A673 (cell line): ENCODE results near the gene RNF38. TPM values are rescaled to one million over a fixed set of nuclear protein-coding genes. Genes with fewer than 3 reads are reported as not detected.

Experiments used
- BruUV-seq: library from RNA; stranded (reverse); fragments of 400-500 nt; replicated peaks from 2 replicates; lab custom pipeline; 2021; lab: Mats Ljungman, UMichigan
- CTCF ChIA-PET: fragments of 300-600 bp; sonication (Branson Sonifier 250); formaldehyde crosslinking; loops from one replicate; lab custom pipeline; 2022; ENCODE audit warnings: antibody characterized with exemption; lab: Charles Lee
- POLR2A ChIA-PET: fragments of 300-600 bp; sonication (Branson Sonifier 250); formaldehyde crosslinking; loops from one replicate; lab custom pipeline; 2022; ENCODE audit warnings: antibody characterized with exemption; ENCODE audit not compliant: low non-redundant PET; lab: Charles Lee
- DNase-seq: peaks from one replicate; pipeline ENCODE4 v3.0.0-alpha.2; 2015; ENCODE audit warnings: low spot score
- H3K27ac ChIP-seq: fragments of 200-600 bp; sonication (generic); 2 replicates; pipeline ENCODE4 v1.5.1; 2016; ENCODE audit warnings: mixed run types, low read depth, mild to moderate bottlenecking, mixed read lengths, antibody characterized with exemption, low read length; ENCODE audit not compliant: poor library complexity, severe bottlenecking
- H3K27me3 ChIP-seq: fragments of 200-600 bp; sonication (generic); replicated peaks from 2 replicates; pipeline ENCODE4 v1.6.1; 2017; ENCODE audit warnings: mixed run types, low read depth, mild to moderate bottlenecking, mixed read lengths, antibody characterized with exemption, low read length; ENCODE audit not compliant: insufficient read depth, poor library complexity
- H3K36me3 ChIP-seq: fragments of 200-600 bp; sonication (generic); 2 replicates; pipeline ENCODE4 v1.6.1; 2016; ENCODE audit warnings: mixed run types, mild to moderate bottlenecking, mixed read lengths, antibody characterized with exemption, low read length; ENCODE audit not compliant: insufficient read depth, poor library complexity, severe bottlenecking
- H3K4me1 ChIP-seq: fragments of 200-600 bp; sonication (generic); 2 replicates; pipeline ENCODE4 v1.6.1; 2017; ENCODE audit warnings: mixed run types, mild to moderate bottlenecking, mixed read lengths, antibody characterized with exemption, low read length; ENCODE audit not compliant: insufficient read depth, poor library complexity, severe bottlenecking
- H3K4me3 ChIP-seq: fragments of 200-600 bp; sonication (generic); 2 replicates; pipeline ENCODE4 v1.5.1; 2016; ENCODE audit warnings: low read depth, mixed run types, mild to moderate bottlenecking, mixed read lengths, low read length; ENCODE audit not compliant: poor library complexity, severe bottlenecking
- H3K9me3 ChIP-seq: fragments of 200-600 bp; sonication (generic); 2 replicates; pipeline ENCODE4 v1.6.1; 2016; ENCODE audit warnings: mixed run types, low read depth, mild to moderate bottlenecking, mixed read lengths, antibody characterized with exemption, low read length; ENCODE audit not compliant: poor library complexity, severe bottlenecking
- CTCF ChIP-seq: fragments of 300-800, 200-600 bp; sonication (generic); conservative IDR thresholded peaks from 2 replicates; pipeline ENCODE4 v1.5.1; 2017; ENCODE audit warnings: low read depth, mild to moderate bottlenecking, antibody characterized with exemption, low read length, moderate library complexity, mixed read lengths
- EZH2 ChIP-seq: fragments of 200-600 bp; sonication (generic); IDR thresholded peaks from 2 replicates; pipeline ENCODE4 v1.6.1; 2017; ENCODE audit warnings: borderline replicate concordance, low read depth, mild to moderate bottlenecking, mixed read lengths, antibody characterized with exemption, low read length; ENCODE audit not compliant: poor library complexity, severe bottlenecking
- intact Hi-C: fragments of 100-400 bp; cut with micrococcal nuclease; formaldehyde crosslinking; loops from one replicate; pipeline ENCODE4 v1.10.0; 2022; ENCODE audit not compliant: unreplicated experiment
- total RNA-seq: library from RNA; stranded (reverse); gene quantifications from 2 replicates; pipeline ENCODE4 v1.2.3, GENCODE V29; 2021

RNF38 gene
- total RNA-seq, 1 experiment from 2014 or later, result 26.6 TPM

GRCh38 chr9:36445800-36446361, 45.8 kb upstream of the RNF38 start:
- Histone ChIP-seq H3K27ac (no peak overlapping the region), H3K27me3 (no peaks in the 10 kb centered on the region), H3K4me1 (peaks cover 15% of the 10 kb centered on the region), H3K36me3 (no peaks in the 10 kb centered on the region), H3K4me3 (no peak overlapping the region), H3K9me3 (no peaks in the 10 kb centered on the region)
- ChIA-PET CTCF (no interaction called here), POLR2A (no interaction called here)
- intact Hi-C loops, result no loop called here
- TF ChIP-seq CTCF (no peak), EZH2 (no peak)
- no TSS peak for BruUV-seq
- DNase-seq, result no peak

GRCh38 chr9:36444203-36444602, 44.1 kb upstream of the RNF38 start:
- no TSS peak for BruUV-seq
- intact Hi-C loops, result no loop called here
- Histone ChIP-seq H3K36me3 (no peaks in the 10 kb centered on the region), H3K27ac (no peak overlapping the region), H3K4me3 (no peak overlapping the region), H3K9me3 (no peaks in the 10 kb centered on the region), H3K4me1 (peaks cover 15% of the 10 kb centered on the region), H3K27me3 (no peaks in the 10 kb centered on the region)
- TF ChIP-seq CTCF (no peak), EZH2 (no peak)
- no peak for DNase-seq
- ChIA-PET POLR2A (no interaction called here), CTCF (no interaction called here)

- H3K27ac ChIP-seq, result no peak overlapping the region
- DNase-seq, result no peak
- intact Hi-C loops, result no loop called here
- POLR2A ChIA-PET, result no interaction called here
- H3K4me3 ChIP-seq, result no peak overlapping the region
- BruUV-seq, result no TSS peak
- H3K36me3 ChIP-seq, result no peaks in the 10 kb centered on the region
- H3K27me3 ChIP-seq, result no peaks in the 10 kb centered on the region
- H3K4me1 ChIP-seq, result peaks cover 15% of the 10 kb centered on the region
- CTCF ChIA-PET, result no interaction called here
- H3K9me3 ChIP-seq, result no peaks in the 10 kb centered on the region
- no peak for TF ChIP-seq CTCF
- no peak for TF ChIP-seq EZH2
These were observed 43.5 kb upstream of the RNF38 start for GRCh38 chr9:36443581-36443980.
